ENCODE results near the gene MTR.

The MTR gene

DNA sequence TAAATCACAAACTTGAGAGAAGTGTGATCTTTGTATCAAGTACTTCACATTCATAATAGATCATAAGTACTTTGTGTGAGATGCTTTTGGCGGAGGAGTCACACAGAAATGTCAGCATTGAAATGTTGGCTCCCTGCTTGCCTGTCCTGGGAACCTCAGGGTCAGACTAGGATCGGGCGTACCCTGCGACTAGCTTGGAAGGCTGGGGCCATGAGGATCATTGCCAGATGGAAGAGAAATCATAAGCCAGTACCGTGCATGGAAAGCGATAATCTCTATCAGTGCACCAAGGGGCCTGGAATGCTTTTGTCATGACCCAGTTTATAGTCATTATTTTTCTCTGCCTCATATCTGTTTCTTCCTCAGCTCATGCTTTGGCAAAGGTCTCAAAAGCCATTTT, 35.5 kb downstream of the MTR start:
- Histone ChIP-seq H3K4me3 (ENCODE audit: low read length in 2 of 2) (no peak overlapping the region), H3K36me3 (ENCODE audit: control insufficient read depth in 2 of 2, insufficient read depth in 2 of 2, low read length in 2 of 2) (peaks cover 29 to 42% of the 10 kb centered on the region in 2 donors), H3K4me1 (ENCODE audit: control insufficient read depth, insufficient read depth, low read length) (no peaks in the 10 kb centered on the region), H3K27ac (ENCODE audit: low read length) (no peak overlapping the region), H3K9ac (ENCODE audit: low read length in 2 of 2) (no peak overlapping the region), H3K27me3 (ENCODE audit: control insufficient read depth in 1 of 2, insufficient read depth in 2 of 2, low read length in 2 of 2) (no peaks in the 10 kb centered on the region), H3K9me3 (ENCODE audit: control insufficient read depth in 2 of 2, low read length in 2 of 2) (no peaks in the 10 kb centered on the region)

DNA sequence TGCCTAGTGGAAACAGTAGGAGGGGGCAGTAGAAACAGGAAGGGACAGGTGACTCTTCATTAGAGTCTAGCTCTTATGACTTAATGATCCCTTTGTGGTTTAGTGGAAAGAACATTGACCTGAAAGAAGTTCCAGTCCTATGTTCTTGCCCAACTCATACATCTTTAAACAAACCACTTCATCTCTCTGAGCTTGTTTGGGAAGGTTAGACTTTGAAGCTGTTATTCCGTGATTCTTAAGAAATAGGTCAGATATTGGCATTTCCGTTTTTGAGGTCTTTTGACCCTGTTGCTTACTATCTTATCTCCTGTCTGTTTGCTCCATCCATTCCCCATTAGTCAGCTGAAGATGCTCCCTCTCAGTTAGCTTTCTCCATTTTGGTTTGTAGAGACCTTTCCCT, 38.5 kb downstream of the MTR start:
- no peaks in the 10 kb centered on the region for H3K27me3 ChIP-seq (ENCODE audit: control insufficient read depth in 1 of 2, insufficient read depth in 2 of 2, low read length in 2 of 2)
- no peaks in the 10 kb centered on the region for H3K9me3 ChIP-seq (ENCODE audit: control insufficient read depth in 2 of 2, low read length in 2 of 2)
- no peak overlapping the region for H3K4me3 ChIP-seq (ENCODE audit: low read length in 2 of 2)
- H3K9ac ChIP-seq (ENCODE audit: low read length in 2 of 2): no peak overlapping the region
- no peaks in the 10 kb centered on the region for H3K4me1 ChIP-seq (ENCODE audit: control insufficient read depth, insufficient read depth, low read length)
- H3K27ac ChIP-seq (ENCODE audit: low read length): no peak overlapping the region
- peaks cover 41 to 47% of the 10 kb centered on the region in 2 donors for H3K36me3 ChIP-seq (ENCODE audit: control insufficient read depth in 2 of 2, insufficient read depth in 2 of 2, low read length in 2 of 2)

DNA sequence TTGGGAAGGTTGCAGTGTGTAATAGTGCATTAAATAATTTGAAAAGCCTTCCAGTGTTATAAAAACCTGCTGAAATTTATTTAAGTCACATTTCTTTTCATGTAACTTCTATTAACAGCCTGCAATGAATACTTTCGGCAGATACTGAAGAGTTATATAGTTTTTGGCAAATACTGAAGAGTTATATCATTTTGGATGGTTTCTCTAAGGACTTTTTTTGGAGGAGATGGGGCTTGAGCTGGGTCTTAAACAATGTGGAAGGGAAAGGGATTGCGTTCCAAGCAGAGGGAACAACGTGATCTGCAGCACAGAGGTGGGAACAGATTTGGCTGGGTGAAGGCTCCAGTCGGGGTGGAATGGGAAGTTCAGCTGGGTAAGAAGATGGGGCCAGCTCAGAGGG, 39.8 kb downstream of the MTR start:
- Histone ChIP-seq H3K36me3 (ENCODE audit: control insufficient read depth in 2 of 2, insufficient read depth in 2 of 2, low read length in 2 of 2) (peaks cover 40 to 54% of the 10 kb centered on the region in 2 donors), H3K9ac (ENCODE audit: low read length in 2 of 2) (no peak overlapping the region), H3K4me1 (ENCODE audit: control insufficient read depth, insufficient read depth, low read length) (no peaks in the 10 kb centered on the region), H3K27me3 (ENCODE audit: control insufficient read depth in 1 of 2, insufficient read depth in 2 of 2, low read length in 2 of 2) (no peaks in the 10 kb centered on the region), H3K27ac (ENCODE audit: low read length) (no peak overlapping the region), H3K9me3 (ENCODE audit: control insufficient read depth in 2 of 2, low read length in 2 of 2) (no peaks in the 10 kb centered on the region), H3K4me3 (ENCODE audit: low read length in 2 of 2) (no peak overlapping the region)

DNA sequence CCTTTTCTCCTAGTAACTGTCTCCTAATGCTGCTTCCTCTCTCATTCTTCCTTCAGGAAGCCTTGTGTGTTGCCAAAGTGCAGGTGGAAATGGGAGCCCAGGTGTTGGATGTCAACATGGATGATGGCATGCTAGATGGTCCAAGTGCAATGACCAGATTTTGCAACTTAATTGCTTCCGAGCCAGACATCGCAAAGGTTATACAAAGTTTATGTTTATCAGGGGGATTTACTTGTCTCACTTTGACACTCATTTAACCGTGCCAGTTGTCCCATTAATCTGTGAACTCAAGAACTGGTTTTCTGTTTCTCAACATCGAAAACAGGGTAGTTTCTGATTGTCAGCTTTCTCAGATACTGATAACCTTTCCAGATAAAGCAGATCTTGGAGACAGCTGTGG, 40.4 kb downstream of the MTR start:
- H3K4me1 ChIP-seq (ENCODE audit: control insufficient read depth, insufficient read depth, low read length): no peaks in the 10 kb centered on the region
- no peak overlapping the region for H3K4me3 ChIP-seq (ENCODE audit: low read length in 2 of 2)
- no peaks in the 10 kb centered on the region for H3K9me3 ChIP-seq (ENCODE audit: control insufficient read depth in 2 of 2, low read length in 2 of 2)
- no peak overlapping the region for H3K27ac ChIP-seq (ENCODE audit: low read length)
- no peaks in the 10 kb centered on the region for H3K27me3 ChIP-seq (ENCODE audit: control insufficient read depth in 1 of 2, insufficient read depth in 2 of 2, low read length in 2 of 2)
- H3K9ac ChIP-seq (ENCODE audit: low read length in 2 of 2): no peak overlapping the region
- peaks cover 44 to 54% of the 10 kb centered on the region in 2 donors for H3K36me3 ChIP-seq (ENCODE audit: control insufficient read depth in 2 of 2, insufficient read depth in 2 of 2, low read length in 2 of 2)

DNA sequence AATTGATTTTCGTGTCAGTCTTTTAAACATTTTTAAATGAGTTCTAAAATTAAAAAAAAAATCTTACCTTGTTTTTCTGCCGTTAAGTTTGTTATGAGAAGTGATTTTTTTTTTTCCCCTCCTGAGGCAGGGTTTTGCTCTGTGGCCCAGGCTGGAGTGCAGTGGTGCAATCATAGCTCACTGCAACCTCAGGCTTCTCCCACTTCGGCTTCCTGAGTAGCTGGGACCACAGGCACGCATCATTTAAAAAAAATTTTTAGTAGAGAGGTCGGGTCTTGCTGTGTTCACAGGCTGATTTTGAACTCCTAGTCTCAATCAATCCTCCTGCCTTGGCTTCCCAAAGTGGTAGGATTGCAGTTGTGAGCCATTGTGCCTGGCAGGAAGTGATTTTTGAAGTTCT, 41.1 kb downstream of the MTR start:
- no peaks in the 10 kb centered on the region for H3K4me1 ChIP-seq (ENCODE audit: control insufficient read depth, insufficient read depth, low read length)
- no peak overlapping the region for H3K9ac ChIP-seq (ENCODE audit: low read length in 2 of 2)
- peaks cover 45 to 49% of the 10 kb centered on the region in 2 donors for H3K36me3 ChIP-seq (ENCODE audit: control insufficient read depth in 2 of 2, insufficient read depth in 2 of 2, low read length in 2 of 2)
- no peaks in the 10 kb centered on the region for H3K9me3 ChIP-seq (ENCODE audit: control insufficient read depth in 2 of 2, low read length in 2 of 2)
- no peaks in the 10 kb centered on the region for H3K27me3 ChIP-seq (ENCODE audit: control insufficient read depth in 1 of 2, insufficient read depth in 2 of 2, low read length in 2 of 2)
- no peak overlapping the region for H3K4me3 ChIP-seq (ENCODE audit: low read length in 2 of 2)
- H3K27ac ChIP-seq (ENCODE audit: low read length): no peak overlapping the region

DNA sequence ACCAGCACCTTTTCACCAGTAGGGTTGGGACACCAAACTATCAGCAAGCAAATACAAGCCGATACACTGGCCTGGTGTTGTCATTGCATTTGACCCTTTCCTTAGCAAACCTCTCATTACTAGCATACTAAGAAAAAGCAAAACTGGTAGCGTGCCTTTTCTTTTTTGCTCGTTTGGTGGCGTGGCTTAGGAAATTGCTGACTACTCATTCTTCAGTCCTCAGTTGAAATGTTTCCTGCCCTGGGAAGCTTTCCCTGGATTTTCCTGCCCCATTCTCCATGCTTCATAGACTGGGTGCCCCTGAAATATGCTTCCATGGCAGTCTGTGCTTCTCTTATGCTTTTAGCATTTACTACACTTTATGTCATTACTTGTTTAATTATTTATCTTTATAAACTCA, 42.0 kb downstream of the MTR start:
- Histone ChIP-seq H3K27me3 (ENCODE audit: control insufficient read depth in 1 of 2, insufficient read depth in 2 of 2, low read length in 2 of 2) (no peaks in the 10 kb centered on the region), H3K36me3 (ENCODE audit: control insufficient read depth in 2 of 2, insufficient read depth in 2 of 2, low read length in 2 of 2) (peaks cover 43 to 44% of the 10 kb centered on the region in 2 donors), H3K9ac (ENCODE audit: low read length in 2 of 2) (no peak overlapping the region), H3K4me1 (ENCODE audit: control insufficient read depth, insufficient read depth, low read length) (no peaks in the 10 kb centered on the region), H3K27ac (ENCODE audit: low read length) (no peak overlapping the region), H3K4me3 (ENCODE audit: low read length in 2 of 2) (no peak overlapping the region), H3K9me3 (ENCODE audit: control insufficient read depth in 2 of 2, low read length in 2 of 2) (no peaks in the 10 kb centered on the region)

DNA sequence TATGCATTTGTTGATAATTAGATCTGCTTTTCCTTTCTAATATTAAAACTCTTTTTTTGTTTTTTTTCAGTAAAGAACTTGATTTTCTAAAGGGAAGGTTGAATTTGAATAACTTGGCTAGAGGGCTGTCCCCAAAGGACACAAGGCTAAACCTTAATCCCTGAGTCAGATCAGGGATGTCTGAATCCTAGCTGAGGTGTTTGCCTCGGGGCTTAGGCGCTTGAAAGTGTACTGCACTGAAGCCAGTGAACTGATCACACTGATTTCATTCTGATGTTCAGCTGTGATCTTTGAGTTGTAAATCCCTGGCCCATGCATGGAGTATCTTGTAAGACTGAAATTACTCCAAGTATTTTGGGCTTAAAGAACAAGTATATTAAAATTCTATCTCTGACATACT, 42.8 kb downstream of the MTR start:
- no peaks in the 10 kb centered on the region for H3K9me3 ChIP-seq (ENCODE audit: control insufficient read depth in 2 of 2, low read length in 2 of 2)
- H3K27me3 ChIP-seq (ENCODE audit: control insufficient read depth in 1 of 2, insufficient read depth in 2 of 2, low read length in 2 of 2): no peaks in the 10 kb centered on the region
- no peak overlapping the region for H3K9ac ChIP-seq (ENCODE audit: low read length in 2 of 2)
- no peak overlapping the region for H3K27ac ChIP-seq (ENCODE audit: low read length)
- no peaks in the 10 kb centered on the region for H3K4me1 ChIP-seq (ENCODE audit: control insufficient read depth, insufficient read depth, low read length)
- peaks cover 40 to 41% of the 10 kb centered on the region in 2 donors for H3K36me3 ChIP-seq (ENCODE audit: control insufficient read depth in 2 of 2, insufficient read depth in 2 of 2, low read length in 2 of 2)
- no peak overlapping the region for H3K4me3 ChIP-seq (ENCODE audit: low read length in 2 of 2)

DNA sequence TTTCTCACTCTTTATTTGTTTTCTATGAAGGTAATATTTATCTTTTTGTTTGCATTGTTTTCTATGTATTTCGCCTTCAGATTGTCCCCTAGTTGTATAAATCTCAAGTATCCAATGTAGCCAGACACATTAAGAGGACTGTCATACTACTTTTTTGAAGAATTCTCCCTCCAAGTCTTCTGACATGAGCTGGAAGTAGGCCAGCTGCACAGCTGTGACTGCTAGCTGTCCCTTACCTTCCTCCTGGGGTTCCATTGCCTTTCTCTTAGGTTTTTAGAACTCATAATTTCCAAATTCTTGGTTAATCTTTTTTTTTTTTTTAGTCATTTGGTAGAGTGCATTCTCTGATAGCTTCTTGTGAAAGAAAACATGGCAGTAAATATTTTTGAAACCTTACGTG, 46.2 kb downstream of the MTR start:
- no peaks in the 10 kb centered on the region for H3K9me3 ChIP-seq (ENCODE audit: control insufficient read depth in 2 of 2, low read length in 2 of 2)
- H3K36me3 ChIP-seq (ENCODE audit: control insufficient read depth in 2 of 2, insufficient read depth in 2 of 2, low read length in 2 of 2): peaks cover 27 to 33% of the 10 kb centered on the region in 2 donors
- no peak overlapping the region for H3K27ac ChIP-seq (ENCODE audit: low read length)
- no peak overlapping the region for H3K4me3 ChIP-seq (ENCODE audit: low read length in 2 of 2)
- H3K9ac ChIP-seq (ENCODE audit: low read length in 2 of 2): no peak overlapping the region
- no peaks in the 10 kb centered on the region for H3K27me3 ChIP-seq (ENCODE audit: control insufficient read depth in 1 of 2, insufficient read depth in 2 of 2, low read length in 2 of 2)
- no peaks in the 10 kb centered on the region for H3K4me1 ChIP-seq (ENCODE audit: control insufficient read depth, insufficient read depth, low read length)

DNA sequence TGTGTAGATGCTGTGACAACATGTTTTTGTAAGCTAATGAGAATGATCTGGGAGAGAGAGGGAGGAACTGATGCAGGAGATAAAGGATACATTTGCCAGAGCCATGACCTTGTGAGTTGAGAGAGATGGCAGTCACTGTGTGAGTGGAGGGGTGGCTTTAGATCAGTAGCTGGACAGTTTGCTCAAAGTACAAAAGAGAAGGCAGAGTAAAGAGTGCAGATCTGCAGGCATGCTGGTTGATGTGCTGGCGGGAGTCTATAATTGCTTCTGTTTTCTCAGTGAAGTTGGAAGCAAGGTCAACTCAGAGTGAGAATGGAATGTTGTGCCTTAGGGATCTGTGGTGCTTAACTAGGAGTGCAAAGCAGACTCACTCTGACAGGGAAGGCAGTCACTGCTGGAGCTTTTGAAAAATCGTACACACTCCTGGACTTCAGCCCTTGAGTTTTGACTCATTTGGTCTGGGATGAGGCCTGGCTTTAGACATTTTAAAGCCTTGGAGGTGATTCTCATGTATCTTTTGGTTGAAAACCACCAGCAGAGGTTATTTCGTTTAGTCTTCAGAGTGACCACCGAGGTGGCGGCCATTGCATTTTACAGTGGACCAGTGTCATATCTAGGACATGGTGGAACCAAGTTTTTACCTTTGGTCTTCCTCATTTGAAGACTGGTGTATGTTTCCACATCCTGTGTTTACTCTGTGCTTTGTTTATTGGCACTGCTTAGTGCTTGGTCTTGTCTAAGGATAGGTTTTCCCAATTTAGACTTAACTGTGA, 49.6 kb downstream of the MTR start:
- H3K36me3 ChIP-seq (ENCODE audit: control insufficient read depth in 2 of 2, insufficient read depth in 2 of 2, low read length in 2 of 2): peaks cover 12 to 13% of the 10 kb centered on the region in 2 donors
- H3K4me1 ChIP-seq (ENCODE audit: control insufficient read depth, insufficient read depth, low read length): no peaks in the 10 kb centered on the region
- H3K9ac ChIP-seq (ENCODE audit: low read length in 2 of 2): no peak overlapping the region
- peak overlapping the region; percentile 25 for H3K27ac ChIP-seq (ENCODE audit: low read length)
- no peak overlapping the region for H3K4me3 ChIP-seq (ENCODE audit: low read length in 2 of 2)
- H3K27me3 ChIP-seq (ENCODE audit: control insufficient read depth in 1 of 2, insufficient read depth in 2 of 2, low read length in 2 of 2): no peaks in the 10 kb centered on the region
- H3K9me3 ChIP-seq (ENCODE audit: control insufficient read depth in 2 of 2, low read length in 2 of 2): no peaks in the 10 kb centered on the region

DNA sequence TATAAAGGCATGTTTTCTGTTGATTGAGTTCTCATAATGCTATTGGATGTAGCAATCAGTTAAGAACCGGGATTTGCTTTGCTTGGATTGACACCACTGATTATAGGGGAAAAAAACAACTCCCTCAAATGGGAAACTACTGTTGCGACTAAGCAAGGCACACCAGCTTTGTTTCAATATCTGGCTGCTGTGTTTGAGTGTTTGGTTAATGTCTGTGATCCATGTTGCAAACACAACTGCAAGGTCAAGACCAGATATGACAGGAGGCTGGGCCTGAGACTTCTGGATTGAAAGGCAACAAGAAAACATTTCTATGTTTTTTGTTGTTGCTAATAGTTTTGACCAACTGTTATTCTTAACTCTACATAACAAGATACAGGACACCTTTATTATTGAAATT, 50.7 kb downstream of the MTR start:
- H3K9ac ChIP-seq (ENCODE audit: low read length in 2 of 2): no peak overlapping the region

DNA sequence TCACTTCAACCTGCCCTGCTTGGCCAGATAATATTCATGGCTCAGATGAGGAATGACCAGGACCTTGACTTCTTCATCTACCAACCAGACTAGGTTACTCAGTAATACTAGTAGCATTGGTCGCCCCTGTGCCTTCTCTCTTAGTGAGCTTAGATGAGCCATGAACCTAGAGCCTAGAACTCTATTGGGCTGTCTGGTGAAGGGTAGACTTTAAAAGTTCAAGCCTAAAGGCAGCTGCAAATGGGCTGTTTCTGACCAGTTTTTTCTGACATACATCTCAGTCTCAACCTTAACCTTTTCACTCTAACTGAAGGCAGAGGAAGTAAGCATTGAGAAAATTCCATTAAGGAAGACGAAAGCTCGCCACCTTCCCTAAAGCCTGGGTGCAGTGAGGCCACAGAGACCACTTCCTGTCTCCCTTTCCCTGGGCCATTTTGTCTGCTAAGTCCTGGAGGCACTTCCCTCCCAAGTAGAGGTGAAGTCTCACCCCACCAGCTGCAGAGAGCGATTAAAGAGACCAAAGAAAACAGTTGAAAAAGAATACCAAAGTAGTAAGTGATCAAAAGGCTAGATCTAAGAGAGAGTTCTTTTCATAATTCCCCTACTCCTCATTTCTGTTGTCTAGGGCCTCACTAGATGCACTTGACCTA, 53.3 kb downstream of the MTR start:
- no peaks in the 10 kb centered on the region for H3K4me1 ChIP-seq (ENCODE audit: control insufficient read depth, insufficient read depth, low read length)
- H3K27ac ChIP-seq (ENCODE audit: low read length): no peak overlapping the region
- peaks cover 7 to 24% of the 10 kb centered on the region in 2 donors for H3K36me3 ChIP-seq (ENCODE audit: control insufficient read depth in 2 of 2, insufficient read depth in 2 of 2, low read length in 2 of 2)
- no peaks in the 10 kb centered on the region for H3K27me3 ChIP-seq (ENCODE audit: control insufficient read depth in 1 of 2, insufficient read depth in 2 of 2, low read length in 2 of 2)
- no peak overlapping the region for H3K4me3 ChIP-seq (ENCODE audit: low read length in 2 of 2)
- no peak overlapping the region for H3K9ac ChIP-seq (ENCODE audit: low read length in 2 of 2)
- H3K9me3 ChIP-seq (ENCODE audit: control insufficient read depth in 2 of 2, low read length in 2 of 2): no peaks in the 10 kb centered on the region

More for the DNA sequence above, 50.7 kb downstream of the MTR start:
- H3K27ac ChIP-seq (ENCODE audit: low read length): no peak overlapping the region
- H3K4me1 ChIP-seq (ENCODE audit: control insufficient read depth, insufficient read depth, low read length): no peaks in the 10 kb centered on the region
- H3K4me3 ChIP-seq (ENCODE audit: low read length in 2 of 2): no peak overlapping the region
- peaks cover 11% of the 10 kb centered on the region in 2 donors for H3K36me3 ChIP-seq (ENCODE audit: control insufficient read depth in 2 of 2, insufficient read depth in 2 of 2, low read length in 2 of 2)
- H3K9me3 ChIP-seq (ENCODE audit: control insufficient read depth in 2 of 2, low read length in 2 of 2): no peaks in the 10 kb centered on the region
- H3K27me3 ChIP-seq (ENCODE audit: control insufficient read depth in 1 of 2, insufficient read depth in 2 of 2, low read length in 2 of 2): no peaks in the 10 kb centered on the region
